Upper lobe of left lung (tissue), 4 donors: ENCODE data around the gene MNAT1.
A peak's percentile ranks its signal among the peaks of the same experiment; 100 is the strongest.

Experiments used
- CTCF ChIP-seq, 6 experiments: fragments of 450-650 bp in 4 of 6; fragments of 200-600 bp in 2 of 6; sonication (generic) in 2 of 6; IDR thresholded peaks; one replicate each; pipeline ENCODE4 v1.5.1; 2016 to 2019; ENCODE audit warnings: antibody characterized with exemption in 6 of 6
- POLR2A ChIP-seq, 4 donors: fragments of 450-650 bp; IDR thresholded peaks; one replicate each; pipeline ENCODE4 v1.5.1; 2016 to 2017; ENCODE audit warnings: antibody characterized with exemption in 4 of 4, mild to moderate bottlenecking in 2 of 4
- POLR2AphosphoS5 ChIP-seq, 2 donors: sonication (generic); formaldehyde crosslinking; IDR thresholded peaks; one replicate each; pipeline ENCODE4 v1.5.1; 2017; ENCODE audit warnings: antibody characterized with exemption in 2 of 2

- TF ChIP-seq POLR2AphosphoS5 (IDR thresholded peaks at IDR 0.05): peak; percentile 90 to 92
- no peak for TF ChIP-seq CTCF (IDR thresholded peaks at IDR 0.05)
- TF ChIP-seq POLR2A (IDR thresholded peaks at IDR 0.05): peak in 2 of 4 donors; percentile 63 to 74
Observed at GRCh38 chr14:60980811-60981632, 246.5 kb downstream of the MNAT1 start, which contains the start of the genes SLC38A6 and TRMT5.
